EH (cell line): ENCODE data around the gene IL13RA1.
"Not testable (repeated sequence)": the region's sequence is repeated elsewhere in the genome, so short reads cannot be mapped to it uniquely, and the experiment has no call there.

Experiments
- DNase-seq: peaks from one replicate; pipeline ENCODE4 v3.0.0-alpha.2; 2015; ENCODE audit warnings: low read depth

IL13RA1 gene

GRCh38 chrX:118729042-118729652, 1.7 kb downstream of the IL13RA1 start:
- DNase-seq, result no peak

DNA sequence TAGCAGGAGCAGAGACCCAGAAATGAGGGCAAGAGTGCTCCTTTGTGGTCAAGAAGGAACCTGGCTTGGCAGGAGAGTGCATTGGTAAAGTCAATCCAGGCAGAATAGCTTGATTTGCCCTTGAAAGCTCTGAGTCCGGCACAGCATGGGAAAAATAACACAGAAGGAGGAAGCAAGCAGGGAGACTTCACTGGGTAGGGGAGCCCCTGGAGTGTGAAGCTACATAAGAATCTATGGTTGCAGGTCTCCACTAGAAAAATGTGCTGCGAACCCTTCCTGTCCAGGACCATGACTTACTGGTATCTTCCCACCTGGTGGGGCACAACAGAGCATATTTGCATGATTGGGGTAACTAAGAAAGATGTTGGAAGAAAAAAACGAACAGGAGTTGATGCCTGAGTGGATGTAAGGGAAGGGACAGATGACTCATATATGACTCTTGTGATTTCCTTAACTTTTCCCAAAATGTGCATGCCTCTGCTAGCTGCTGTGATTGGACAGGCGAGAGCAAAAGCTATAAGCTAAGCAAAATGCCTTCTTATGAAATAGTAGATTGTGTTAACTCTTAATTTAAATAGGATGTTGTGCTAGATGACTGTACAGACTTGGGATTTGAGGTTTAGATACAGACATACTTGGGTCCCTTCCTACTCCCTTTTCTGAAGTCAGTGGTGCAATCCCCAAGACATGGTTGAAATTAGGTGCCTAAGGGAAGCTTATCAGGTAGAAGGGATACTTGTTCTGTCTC, 3.3 kb downstream of the IL13RA1 start:
- peak; percentile 87 for DNase-seq

DNA sequence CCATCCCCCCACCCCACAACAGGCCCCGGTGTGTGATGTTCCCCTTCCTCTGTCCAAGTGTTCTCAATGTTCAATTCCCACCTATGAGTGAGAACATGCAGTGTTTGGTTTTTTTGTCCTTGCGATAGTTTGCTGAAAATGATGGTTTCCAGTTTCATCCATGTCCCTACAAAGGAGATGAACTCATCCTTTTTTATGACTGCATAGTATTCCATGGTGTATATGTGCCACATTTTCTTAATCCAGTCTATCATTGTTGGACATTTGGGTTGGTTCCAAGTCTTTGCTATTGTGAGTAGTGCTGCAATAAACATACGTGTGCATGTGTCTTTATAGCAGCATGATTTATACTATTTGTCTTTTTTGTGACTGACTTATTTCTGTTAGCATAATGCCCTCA, 5.1 kb downstream of the IL13RA1 start:
- DNase-seq, result not testable (repeated sequence)

- no peak for DNase-seq
Measured at GRCh38 chrX:118734909-118735308, 7.5 kb downstream of the IL13RA1 start.

DNA sequence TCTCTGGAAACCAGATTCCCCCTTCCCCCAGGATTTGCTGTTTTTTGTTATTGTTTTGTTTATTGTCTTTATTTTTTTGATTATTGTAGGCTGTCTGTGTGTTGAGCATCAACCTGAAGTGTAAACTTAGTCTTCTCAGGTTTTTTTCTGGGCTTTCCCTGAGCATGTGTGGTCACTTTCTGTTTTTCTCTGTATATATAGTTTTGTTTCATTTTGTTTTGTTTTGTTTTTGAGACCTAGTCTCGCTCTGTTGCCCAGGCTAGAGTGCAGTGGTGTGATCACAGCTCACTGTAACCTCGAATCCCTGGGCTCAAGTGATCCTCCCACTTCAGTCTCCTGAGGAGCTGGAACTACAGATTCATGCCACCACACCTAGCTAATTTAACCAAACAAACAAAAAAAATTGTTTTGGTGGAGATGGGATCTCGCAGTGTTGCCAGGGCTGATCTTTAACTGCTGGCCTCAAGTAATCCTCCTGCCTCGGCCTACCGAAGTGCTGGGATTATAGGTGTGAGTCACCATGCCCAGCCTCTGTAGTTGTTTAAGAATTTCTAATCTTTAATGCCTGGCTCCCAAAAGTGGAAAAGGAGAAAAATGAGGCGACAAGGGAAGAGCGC, 9.1 kb downstream of the IL13RA1 start:
- peak; percentile 26 for DNase-seq

- no peak for DNase-seq
Measured at GRCh38 chrX:118739577-118739976, 12.2 kb downstream of the IL13RA1 start.

DNA sequence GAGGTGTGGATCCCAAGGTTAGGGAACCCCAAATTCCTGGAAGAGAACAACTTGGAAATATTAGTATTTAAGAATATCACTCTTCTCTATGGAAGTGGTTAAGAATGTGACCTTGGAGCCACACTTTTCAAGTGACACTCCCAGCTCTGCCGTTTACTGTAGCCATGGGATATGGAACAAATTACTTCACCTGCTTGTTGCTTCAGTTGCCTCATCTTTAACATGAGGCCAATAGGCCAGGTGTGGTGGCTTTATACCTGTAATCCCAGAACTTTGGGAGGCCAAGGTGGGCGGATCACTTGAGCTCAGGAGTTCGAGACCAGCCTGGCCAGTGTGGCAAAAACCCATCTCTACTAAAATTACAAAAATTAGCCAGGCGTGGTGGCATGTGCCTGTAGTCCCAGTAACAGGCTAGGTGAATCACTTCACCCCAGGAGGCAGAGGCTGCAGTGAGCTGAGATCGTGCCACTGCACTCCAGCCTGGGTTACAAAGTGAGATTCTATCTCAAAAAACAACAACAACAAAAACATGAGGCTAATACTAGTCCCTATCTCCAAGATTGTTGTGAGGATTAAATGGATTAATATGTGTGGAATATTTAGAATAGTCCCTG, 13.0 kb downstream of the IL13RA1 start:
- no peak for DNase-seq

DNA sequence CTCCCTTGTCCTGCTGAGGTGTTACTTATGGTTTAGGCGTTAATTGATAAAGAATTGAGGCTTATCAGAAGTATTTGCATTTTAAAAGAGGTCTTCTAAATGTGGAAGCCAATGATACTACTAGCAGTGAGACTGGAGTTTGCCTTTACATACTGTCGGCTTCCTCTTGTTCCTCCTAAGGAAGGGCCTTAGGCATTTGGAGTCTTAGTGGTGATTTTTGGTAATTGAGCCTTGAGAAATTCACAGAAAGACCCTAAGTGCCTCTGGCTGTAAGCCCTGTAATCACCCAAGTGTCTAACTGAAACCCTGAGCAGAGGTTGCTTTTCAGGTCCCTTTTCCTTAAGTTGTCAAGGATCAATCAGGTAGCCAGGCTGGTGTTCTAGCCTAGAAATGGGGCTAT, 14.8 kb downstream of the IL13RA1 start:
- DNase-seq, result no peak

DNA sequence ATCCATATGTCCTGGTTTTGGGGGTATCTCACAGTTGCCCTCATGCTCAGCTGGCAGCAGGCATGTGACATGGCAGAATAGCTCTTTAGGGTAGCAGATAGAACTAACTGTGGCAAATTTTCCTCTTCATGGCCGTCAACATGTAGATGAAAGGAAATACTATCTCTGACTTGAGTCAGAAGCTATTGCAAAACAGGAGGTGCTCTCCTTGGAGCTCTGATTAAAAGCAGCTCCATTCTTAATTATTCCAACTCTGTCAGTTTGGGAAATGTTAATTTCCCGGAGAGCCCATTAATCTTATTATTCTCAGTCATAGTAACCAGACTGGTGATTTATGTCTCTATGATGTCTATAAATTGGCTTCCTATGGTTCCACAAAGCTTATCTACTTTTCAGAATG, 18.2 kb downstream of the IL13RA1 start:
- DNase-seq, result peak; percentile 42

DNA sequence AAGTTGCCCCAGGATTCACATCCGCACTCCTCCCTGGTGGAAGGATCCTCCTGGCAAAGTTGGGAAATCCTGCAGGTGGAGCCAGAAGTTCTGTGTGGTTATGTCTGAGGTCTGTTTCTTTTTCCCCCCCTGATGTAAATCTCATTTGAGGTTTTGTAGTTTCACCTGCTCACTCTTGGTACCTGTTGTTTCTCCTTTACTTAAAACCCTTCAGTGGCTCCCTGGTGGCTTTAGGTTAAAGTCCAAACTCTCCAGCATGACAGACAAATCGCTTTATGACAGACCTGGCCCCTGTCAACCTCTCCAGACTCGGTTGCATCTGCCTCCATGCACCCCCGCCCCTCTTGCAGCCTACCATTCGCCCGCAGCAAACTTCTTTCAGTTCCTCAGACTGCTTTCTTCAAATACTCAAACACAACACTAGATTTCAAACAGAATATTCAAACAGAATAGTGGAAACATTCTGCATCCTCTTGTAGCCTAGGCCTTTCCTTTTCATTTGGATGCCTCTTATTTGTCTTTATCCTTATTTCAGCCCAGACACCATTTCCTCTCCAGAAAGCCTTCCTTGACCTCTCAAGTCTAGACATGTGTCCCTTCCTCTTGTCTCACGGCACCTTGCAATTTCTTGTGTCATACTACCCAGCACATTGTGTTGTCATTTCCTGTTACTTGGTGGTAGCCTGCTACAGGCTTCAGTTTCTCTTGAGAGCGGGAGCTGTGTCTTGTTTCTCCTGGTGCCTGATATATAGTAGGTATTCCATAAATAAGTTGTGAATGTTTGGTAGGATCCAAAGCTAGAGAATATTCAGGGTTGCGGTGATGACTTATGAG, 24.8 kb downstream of the IL13RA1 start:
- no peak for DNase-seq

GRCh38 chrX:118755633-118756032, 28.2 kb downstream of the IL13RA1 start:
- peak; percentile 43 for DNase-seq

- no peak for DNase-seq
Measured at GRCh38 chrX:118756101-118756500, 28.7 kb downstream of the IL13RA1 start.

- DNase-seq, result no peak
Measured at GRCh38 chrX:118758511-118758910, 31.1 kb downstream of the IL13RA1 start.

DNA sequence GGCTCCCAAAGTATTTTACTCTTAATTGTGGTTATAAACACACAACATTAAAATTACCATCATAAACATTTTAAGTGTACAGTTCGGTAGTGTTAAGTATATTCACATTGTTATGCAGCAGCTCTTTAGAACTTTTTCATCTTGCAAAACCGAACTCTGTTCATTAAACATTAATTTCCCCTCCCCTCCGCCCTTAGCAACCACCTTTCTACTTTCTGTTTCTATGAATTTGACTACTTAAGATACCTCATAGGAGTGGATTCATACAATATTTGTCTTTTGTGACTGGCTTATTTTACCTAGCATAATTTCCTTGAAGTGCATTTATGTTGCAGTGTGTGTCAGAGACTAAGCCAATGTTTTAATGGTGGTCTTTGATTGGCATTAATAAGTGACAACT, 32.6 kb downstream of the IL13RA1 start:
- DNase-seq, result no peak

DNA sequence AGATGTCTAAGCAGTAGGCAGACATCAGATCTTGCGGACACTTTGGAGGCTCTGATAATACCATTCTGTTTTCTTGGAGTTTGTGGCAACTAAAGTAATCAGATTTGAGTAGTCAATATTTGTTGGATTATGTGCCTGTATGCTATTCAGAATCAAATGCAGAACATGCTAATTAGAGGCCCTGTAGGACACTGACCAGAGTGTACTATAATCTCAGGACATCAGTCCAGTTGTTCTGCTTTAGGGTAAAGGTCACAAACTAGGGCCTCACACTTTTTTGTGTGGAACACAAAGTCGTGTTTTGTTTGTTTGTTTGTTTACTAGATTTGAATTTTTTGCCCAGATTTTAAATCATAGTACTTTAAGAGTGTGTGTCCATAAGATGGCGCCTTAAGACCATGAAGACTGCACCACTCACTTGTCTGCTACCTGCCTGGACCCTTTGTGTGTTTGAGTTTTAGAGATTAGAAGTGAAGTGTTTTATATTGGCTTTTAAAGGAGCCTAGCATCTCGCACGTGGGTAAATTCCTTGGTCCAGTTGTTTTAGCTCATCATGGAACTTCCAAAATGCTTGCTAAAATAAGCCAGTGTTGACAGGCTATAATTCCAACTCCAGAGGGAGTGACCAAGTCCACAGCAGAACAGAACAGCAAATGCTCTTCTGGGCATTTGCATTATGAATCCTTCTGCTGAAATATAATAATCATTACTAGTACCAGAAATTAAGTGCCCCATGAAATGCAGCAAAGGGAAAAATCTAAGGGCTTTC, 34.7 kb downstream of the IL13RA1 start:
- no peak for DNase-seq

GRCh38 chrX:118763489-118763888, 36.1 kb downstream of the IL13RA1 start:
- no peak for DNase-seq

DNA sequence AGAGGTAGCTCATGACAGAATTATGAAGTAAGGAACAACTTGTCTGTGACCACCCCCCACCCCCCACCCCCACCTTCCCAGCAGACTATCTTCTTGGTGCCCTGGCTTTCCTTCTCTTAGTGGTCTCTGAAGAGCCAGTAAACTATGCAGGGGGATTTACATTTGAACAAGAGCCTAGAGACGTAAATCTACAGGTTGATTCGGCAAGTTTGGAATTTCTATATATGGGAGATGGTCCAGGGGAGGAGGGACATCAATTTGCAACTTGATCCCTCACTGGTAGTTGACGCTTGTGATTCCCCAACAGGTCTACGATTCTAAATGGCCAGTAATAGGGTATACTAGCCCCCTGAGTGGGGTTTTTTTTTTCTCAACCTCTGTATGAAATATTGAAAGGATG, 36.7 kb downstream of the IL13RA1 start:
- no peak for DNase-seq

GRCh38 chrX:118770133-118770760, 42.8 kb downstream of the IL13RA1 start:
- DNase-seq, result no peak

GRCh38 chrX:118772051-118772450, 44.6 kb downstream of the IL13RA1 start:
- DNase-seq, result no peak

DNA sequence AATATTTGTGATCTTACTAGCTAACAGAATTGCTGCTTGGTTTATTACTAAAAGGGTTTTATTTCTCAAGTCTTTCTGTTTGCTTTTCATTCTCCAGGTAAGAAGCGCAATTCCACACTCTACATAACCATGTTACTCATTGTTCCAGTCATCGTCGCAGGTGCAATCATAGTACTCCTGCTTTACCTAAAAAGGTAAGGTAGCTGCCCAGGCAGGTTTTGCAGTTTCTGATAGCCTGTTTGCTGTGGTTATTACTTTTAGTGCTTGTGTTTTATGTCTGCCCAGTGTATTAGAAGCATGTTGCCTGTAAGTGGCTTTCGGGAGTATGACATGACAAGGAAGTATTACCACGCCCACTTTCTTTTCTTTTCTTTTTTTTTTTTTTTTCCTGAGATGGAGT, 46.4 kb downstream of the IL13RA1 start:
- no peak for DNase-seq

DNA sequence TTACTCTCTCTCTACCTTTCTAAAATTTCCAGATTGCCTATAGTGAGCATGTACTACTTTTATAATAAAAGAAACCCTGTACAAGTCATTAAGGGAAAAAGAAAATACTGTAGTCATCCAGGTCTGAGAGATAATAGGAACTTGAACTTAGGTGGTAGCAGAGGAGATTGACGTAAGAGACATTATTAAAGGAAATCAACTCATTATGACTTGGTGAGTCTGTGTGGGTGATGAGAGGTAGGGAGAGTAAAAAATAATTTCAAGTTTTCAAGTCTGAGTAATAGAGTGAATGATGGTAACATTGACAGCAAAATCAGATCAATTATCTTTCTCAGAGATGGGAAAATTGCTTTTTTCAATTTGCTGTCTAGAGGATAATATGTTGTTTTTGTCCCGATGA, 52.2 kb downstream of the IL13RA1 start:
- no peak for DNase-seq
